T-helper 1 cell treated with Interleukin-12 subunit alpha and Interleukin-12 subunit beta and Interleukin-4 antibody, amounts not matched to agents 30 ng/mL and 1 ng/mL, for 36 hours (primary cell): ENCODE results near the gene DUSP8. TPM values are rescaled to one million over a fixed set of nuclear protein-coding genes. Genes with fewer than 3 reads are reported as not detected.
"Not testable (repeated sequence)": the region's sequence is repeated elsewhere in the genome, so short reads cannot be mapped to it uniquely, and the experiment has no call there.

Experiments used
- intact Hi-C: fragments of 100-400 bp; cut with micrococcal nuclease; formaldehyde crosslinking; loops from one replicate; pipeline ENCODE4 v1.15.1; 2024
- total RNA-seq: library from RNA; stranded (reverse); gene quantifications from 2 replicates; pipeline ENCODE4 v1.2.3, GENCODE V29; 2022

DUSP8 gene
- total RNA-seq, 1 donor from 2014 or later = 1.3 TPM

DNA sequence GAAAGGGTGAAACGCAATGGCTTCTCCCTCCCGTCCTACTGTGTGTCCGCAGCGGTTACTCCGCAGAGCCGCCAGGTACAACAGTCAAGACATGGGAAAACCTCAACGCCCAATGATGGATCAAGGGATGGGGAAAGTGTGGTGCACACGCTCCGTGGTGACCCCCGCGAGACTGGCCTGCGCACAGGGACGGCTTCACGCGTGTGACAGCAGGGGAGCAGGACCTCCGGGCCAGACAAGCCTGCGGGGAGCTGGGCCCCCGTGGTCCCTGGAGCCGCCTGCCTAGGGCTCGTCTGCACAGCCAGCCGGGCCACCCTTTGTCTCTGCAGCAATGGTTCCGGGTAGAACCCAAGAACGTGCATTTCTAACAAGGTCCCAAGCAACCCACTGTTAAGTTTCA, 53.8 kb downstream of the DUSP8 start:
- intact Hi-C loops = no loop called here

DNA sequence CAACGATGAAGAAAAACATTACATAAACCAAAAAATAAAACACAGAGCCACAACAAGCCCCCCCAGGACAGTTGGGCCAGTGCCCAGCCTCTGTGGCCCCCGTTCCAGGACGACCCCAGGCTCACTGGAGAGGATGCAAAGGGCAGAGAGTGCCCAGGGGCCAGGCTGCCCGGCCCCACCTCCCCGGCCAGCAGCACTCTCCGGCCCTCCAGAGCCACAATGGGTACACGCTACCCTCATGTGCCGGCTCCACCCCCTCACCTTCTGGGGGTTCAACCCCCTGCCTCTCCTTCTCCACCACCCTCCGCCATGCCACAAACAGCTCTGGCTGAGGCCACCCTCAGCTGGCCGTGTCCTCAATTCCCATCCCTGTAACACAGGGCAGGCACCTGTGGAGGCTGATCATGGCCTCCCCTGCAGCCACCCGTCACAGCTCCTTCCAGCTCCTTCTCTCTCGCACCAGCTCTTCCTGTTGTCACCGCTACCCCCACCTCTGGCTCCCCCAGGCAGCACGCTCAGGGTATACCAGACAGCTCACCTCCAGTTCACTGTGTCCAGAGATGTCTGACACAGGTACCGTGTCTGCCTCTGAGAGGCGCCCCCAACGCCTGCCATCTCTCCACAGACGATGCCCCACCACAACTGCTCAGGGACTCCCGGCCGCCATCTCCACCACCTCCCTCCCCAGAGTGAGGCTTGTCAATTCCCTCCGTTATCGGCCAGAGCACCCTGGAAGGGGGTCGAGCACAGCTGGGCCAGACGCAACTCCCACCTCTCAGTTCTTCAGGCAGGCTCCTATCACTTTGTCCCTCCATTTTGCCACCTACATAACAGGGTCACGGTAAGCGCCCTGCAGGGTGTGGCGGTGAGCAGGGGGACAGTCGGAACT, 54.7 kb downstream of the DUSP8 start:
- intact Hi-C loops = no loop called here

DNA sequence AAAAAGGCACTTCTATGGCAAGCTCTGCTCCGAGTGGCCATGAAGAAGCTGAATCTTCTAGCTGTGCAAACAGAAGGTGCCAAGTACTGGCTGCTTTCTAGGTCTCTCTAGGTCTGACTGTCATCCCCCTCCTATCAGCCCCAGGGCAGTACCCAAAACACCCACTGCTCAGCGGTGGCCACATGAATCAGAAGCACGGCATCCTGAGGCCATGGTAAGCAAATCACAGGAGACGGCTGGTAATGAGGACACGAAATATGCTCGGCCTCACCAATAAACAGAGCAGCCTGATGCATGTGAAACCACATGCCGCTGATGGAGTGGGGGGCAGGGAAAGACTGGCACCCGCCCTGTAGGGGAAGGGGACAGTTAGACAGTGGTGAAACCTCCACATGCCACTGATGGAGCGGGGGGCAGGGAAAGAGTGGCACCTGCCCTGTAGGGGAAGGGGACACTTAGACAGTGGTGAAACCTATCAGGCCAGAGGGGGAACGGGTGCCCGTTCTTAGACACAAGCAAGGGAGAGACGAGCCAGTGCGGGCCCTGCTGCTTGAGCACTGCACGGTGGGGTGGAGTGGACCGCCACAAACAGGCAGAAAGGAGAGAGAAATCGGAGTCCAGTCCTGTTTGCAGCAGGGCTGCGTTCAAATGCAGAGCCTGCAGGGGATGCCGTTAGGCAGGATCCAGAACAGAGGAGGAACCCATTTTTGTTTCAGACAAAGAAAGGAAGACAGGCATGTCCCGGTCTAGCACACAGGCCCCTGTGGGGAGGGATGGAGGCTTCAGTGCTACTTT, 55.6 kb downstream of the DUSP8 start:
- intact Hi-C loops = no loop called here

DNA sequence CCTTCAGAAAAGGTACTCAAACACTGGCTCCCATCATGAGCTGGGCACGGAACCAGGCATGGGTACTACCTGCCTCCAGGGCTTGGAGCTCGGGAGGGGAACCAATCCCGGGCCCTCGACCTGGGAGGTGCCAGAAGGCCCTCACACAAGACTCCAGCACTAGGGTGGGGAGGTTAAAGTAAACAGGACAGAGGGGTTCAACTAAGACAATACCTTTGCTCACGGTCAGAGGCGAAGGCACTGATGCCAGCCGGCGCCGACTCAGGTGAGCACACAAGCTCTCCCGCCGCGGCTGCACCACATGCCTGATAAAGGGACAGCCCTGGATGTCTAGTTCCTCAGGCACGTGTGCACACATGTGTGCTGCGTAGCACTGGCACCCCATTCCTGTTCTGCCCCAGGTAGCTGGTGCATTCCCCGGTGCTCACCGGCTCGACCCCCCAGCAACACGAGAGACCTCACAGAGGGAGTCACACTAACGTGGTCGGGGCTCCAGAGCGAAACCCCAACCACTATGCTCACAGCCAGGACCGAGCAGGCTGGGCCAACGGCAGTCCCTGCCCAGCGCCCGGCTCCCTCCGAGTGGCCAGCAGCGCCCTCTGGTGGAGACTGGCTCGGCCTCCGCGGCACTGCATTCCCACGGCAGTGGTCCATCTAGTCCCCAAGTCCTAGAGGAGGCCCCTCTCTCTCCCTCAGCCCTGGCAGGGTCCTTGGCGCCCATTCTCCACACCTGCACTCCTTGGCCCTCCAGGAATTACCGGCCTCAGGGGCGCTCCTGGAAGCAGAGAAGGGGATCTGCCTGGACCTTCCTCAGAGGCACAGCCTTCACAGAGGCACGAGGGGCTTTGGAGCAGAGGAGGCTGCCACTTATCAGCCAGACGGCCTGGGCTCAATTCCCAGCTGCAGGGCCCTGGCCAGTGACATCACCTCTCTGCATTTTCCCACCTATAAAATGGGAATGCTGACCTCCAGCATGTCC, 56.7 kb downstream of the DUSP8 start:
- intact Hi-C loops = no loop called here

DNA sequence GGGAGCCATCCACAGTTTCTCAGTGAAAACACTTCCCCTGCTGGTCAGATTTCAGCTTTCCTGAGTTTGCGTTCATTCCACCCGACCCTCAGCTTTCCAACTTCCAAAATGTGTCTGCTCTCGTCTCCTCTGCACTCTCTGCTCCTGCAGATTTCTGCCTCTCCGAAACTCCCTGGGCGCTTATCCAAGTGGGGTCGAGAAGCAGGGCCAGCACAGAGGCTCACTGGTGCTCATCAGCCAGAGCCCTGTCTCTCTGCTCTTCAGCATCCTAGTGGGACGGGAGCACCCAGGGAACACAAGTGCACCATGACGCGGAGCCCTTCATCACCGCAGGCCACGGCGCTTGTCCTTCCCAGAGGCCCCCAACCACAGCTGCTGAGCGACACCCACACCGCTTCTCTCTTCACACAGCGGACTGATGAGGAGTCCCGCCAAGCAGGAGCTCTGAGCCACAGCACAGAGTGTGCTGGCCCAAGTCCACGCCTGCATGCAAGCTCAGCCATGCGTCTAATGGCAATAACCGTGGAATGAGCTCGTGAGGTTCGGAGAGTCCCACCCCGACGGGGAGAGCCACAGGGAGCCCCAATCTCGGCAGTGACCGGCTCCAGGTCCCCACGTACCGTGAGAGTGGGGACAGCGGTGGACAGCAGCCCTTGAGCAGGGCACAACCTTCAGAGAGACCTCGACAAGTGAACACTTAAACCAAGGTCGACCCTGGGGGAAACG, 57.6 kb downstream of the DUSP8 start:
- intact Hi-C loops = no loop called here

DNA sequence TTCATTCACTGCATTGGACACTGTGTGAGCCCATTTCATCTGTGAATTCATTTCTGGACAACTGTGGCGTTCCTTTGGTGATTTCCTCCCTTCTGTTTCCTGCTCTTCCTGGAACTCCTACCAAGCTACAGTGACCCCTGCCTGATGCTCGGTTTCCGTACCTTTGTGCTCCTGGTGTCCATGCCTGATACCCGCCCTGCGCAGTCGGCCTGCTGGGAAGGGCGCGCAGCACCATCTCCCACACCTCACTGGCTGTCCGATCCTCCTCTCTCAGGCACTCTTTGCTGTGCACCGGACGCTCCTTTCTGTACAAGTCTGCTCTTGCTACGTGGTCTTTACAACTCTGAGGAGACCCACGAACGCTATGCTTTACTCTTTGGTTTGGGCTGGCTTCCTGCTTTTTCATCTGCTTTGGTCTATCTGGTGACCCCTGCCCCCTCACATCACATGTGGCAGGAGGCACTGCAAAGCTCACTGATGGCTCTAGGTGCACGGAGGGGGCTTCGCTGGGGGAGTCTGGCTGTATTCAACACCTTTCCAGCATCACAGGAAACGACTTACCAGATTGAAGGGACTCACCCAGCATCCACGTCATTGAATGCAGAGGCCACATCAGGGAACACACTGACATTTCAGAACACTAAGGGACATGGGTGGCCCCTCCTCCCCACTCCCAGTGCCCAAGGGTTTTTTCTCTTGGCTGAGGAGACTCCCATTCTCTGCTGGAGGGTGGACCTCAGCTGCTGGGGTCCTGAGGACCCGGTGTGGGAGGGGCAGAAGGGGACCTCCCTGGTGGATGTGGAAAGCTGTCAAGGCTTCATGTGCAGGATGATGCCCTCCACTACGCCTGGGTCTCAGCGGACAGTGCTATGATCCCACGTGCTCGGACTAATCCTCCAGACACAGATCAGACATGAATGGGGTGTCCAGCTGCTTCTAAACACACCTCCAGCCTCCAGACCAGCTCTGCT, 58.5 kb downstream of the DUSP8 start:
- intact Hi-C loops = no loop called here

DNA sequence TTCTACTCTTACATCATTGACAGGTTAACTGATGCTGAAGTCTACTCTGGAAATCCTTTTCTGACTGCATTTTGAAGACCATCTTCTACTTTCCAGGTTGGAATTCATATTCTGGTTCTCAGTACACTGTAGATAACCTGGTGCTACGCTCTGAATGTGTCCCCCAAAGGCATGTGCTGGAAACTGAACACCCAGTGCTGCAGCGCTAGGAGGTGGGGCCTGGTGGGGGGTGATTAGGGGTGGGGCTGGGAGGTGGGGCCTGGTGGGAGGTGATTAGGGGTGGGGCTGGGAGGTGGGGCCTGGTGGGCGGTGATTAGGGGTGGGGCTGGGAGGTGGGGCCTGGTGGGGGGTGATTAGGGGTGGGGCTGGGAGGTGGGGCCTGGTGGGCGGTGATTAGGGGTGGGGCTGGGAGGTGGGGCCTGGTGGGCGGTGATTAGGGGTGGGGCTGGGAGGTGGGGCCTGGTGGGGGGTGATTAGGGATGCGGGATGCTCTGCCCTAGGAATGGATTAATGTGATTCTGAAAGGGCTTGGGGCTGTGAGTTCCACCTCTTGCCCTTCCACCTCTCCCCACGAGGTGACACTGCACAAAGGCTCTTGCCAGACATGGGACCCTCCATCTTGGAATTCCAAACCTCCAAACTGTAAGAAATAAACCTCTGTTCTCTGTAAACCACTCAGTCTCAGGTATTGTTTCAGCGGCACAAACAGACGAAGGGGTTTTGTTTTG, 59.4 kb downstream of the DUSP8 start:
- intact Hi-C loops = not testable (repeated sequence)

DNA sequence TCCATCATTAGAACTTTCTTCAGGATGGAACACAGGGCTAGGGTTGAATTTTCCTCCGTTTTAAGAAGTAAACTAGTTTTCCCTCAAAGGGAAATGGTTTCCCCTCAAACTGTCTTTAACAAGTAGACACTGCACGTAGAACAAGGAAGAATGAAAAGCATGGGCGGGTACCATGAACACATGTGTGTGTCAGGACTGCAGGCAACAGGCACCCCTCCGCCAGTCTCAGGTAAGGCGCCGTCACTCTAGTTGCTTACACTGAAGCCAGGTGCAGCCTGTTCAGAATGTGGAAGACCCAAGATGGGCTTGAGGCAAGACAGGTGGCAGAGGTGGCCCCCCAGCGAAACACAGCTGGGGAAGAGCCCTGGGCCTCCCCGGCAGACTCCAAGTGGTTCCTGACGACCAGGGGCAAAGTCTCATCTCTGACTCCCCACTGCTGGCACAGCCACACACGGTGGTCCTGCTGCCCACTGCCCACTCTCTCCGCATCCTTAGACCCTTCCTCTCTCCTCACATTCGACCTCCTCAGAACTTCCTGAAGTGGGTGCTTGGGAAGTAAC, 60.1 kb downstream of the DUSP8 start:
- intact Hi-C loops = no loop called here

DNA sequence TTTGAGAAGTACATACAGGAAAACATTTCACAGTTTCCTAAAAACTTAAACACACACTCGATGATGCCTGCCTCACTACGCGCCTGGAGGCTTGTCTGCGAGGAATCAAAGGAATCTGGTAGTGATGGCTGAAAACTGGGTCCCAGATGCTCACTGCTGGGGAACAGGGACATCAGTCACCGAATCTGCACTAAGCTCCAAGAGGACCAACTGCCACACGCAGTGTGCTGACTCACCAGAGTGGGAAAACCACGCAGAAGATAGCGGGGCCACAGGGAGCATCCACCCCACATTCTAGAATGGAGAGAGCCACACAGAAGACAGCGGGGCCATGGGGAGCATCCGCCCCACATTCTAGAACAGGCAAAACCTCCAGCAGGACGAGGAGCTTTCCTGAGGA, 61.1 kb downstream of the DUSP8 start:
- intact Hi-C loops = no loop called here

DNA sequence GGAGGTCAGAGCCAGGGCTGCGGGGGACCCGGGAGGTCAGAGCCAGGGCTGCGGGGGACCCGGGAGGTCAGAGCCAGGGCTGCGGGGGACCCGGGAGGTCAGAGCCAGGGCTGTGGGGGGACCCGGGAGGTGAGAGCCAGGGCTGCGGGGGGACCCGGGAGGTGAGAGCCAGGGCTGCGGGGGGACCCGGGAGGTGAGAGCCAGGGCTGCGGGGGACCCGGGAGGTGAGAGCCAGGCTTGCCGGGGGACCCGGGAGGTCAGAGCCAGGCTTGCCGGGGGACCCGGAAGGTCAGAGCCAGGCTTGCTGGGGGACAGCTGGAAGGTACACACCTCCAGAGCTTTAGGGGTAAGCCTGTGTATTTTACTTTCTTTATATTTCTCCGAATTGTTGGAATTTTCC, 61.7 kb downstream of the DUSP8 start:
- intact Hi-C loops = not testable (repeated sequence)

DNA sequence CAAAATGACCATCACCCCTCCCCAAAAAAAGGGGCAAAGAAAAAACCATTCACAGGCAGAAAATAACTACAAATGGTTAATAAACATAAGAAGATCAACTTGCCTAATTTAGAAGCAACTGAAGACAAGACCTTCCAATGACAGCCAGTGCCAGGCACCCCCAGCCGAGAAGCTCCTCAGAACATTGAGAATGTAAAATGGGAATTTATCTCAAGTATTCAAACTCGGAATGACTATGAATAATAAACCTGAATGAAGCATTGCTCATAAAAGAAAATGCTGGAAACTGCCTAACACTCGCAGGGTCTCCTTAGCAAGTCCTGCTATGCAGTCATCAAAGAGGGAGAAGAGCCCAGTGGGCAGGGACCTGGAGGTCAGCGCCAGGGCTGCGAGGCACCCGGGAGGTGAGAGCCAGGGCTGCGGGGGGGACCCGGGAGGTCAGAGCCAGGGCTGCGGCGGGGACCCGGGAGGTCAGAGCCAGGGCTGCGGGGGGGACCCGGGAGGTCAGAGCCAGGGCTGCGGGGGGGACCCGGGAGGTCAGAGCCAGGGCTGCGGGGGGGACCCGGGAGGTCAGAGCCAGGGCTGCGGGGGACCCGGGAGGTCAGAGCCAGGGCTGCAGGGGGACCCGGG, 62.3 kb downstream of the DUSP8 start:
- intact Hi-C loops = no loop called here

DNA sequence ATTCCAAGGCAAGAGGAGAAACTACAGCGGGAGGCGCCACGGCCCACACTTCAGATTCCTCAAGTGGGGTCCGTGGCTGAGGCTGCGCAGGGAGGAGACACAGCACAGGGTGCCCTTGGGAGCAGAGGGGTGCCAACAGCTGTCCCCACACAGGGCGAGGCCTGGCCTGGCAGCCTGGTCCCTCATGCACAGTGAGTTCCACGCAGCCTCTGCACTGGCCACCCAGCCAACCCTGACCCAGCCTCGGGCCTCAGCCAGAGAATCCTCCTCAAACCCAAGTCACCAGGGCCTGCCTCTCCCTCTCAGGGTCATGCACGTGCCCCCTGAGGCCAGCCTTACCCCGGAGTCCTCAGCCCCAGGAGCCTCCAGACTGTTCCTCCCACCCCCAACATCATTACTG, 63.1 kb downstream of the DUSP8 start:
- intact Hi-C loops = no loop called here

DNA sequence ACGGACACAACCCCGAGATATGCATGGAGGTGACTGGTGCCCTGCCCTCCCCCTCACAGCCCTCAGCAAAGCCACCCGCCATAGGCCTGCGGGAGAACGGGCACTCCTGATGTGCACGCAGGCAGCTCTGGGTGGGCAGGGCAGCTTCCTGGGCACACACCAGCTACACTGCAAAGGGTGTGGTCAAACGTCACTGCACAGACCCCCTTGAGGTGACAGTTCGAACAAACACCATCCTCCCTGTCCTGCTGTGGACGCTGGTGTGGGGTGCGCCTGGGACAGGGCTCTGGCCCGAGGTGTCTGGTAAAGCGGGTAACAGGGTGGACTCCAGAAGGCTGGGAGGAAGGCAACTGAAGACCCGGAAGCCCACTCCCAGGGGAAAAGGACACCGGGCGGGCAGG, 63.6 kb downstream of the DUSP8 start:
- intact Hi-C loops = no loop called here

DNA sequence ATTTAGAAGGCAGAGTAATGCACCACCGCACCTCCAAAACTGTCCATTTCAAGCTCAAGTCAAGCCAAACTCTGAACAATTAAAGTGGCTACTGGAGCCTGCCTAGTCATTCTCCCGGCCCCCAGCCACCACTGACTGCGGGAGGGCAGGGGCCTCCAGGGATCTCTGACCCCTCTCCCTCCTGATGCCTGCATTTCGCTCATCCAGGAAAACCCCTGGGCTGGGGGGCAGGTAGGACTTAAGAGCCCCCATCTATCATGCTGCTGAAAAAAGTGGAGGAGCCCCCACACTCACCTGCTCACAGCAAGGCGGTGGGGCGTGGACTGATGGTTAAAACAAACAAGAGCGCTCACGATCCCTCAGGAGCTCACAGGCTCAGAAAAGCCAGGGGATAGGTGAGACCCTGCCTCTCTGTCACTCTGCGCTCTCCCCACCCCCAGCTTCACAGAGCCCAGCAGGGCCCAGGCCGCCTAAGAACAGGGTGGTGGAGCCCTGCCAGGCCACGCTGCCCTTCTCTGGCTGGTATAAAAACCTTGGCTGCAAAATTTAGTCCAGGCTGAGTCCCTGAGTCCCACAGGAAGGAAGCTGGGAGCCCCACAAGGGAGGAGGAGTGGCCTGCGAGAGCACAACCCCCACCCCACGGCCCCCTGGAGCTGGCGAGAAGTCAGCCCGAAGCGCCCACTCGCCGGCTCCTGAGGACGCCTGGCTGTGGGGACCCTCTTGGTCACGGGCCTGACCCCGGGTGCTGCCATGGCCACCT, 64.5 kb downstream of the DUSP8 start:
- intact Hi-C loops = no loop called here

DNA sequence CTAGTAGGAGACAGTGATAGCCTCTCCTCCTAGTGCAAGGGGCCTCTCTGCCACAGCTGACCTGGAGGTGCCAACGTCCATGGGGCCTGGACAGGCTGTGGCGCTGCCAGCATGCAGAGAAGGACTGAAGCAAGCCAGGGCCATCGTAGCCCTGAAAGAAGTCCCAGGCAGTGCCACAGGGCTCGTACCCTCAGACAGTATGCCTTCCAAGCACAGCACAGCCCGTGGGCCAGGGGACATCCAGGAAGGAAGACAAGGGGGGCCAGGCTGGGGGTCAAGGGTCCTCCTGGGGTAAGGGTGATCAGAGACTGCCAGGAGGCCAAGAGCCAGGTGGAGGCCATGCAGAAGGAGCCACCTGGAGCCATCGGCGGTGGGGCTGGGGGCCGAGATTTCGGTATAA, 65.1 kb downstream of the DUSP8 start:
- intact Hi-C loops = no loop called here

DNA sequence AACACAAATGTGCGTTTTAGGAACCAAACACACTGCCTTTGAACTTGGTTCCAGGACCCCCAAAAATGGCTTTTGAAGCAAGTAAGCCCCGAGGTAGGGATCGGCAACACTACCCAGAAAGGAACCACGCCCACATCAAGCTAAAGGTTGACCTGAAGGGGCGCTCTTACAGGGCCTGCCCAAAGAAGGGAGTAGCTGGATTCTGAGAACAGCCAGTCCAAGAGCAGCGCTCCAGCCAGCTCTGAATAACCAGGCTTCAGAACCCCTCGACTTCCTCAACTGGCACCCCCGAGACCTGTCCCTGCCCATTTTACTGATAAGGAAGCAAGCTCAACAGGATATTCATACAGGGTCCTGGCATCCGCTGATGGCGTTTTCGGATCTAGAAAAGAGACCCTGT, 66.6 kb downstream of the DUSP8 start:
- intact Hi-C loops = no loop called here

DNA sequence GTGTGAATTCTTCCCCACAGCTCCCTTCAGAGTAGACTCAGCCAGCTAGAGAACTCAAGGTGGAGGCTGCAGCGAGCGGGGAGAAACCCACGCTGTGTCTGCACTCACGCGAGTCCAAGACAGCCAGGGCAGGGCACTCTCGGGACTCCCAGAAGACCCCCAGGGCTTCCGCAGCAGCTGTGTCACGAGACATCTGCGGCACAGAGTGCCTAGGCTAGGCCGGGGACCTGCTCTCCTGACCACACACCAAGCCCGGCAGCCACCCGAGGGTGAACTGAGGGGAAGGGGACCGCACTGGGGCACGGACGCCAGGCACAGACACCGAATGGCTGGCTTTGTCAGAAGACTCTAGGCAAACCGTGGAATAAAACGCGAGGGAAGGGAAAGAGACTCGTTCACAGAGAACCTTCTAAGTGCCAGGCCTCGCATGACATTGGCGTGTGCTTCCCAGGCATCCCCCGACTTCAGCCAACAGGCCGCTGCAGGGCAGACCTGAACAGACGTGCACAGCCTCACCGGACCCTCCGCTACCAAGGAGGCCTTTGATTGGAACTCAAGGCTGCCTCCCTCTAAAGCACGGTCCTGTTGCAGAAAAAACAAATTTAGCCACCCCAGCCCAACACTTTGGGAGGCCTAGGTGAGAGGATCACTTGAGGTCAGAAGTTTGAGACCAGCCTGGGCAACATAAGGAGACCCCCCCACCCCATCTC, 67.3 kb downstream of the DUSP8 start:
- intact Hi-C loops = no loop called here
